GM19467 (cell line): ENCODE measurements around the gene LRRTM1.

Experiments used
- ATAC-seq: cut with Tn5 transposase; IDR thresholded peaks from one replicate; pipeline ENCODE4 v1.9.1; 2021; ENCODE audit warnings: mild to moderate bottlenecking, moderate library complexity; ENCODE audit not compliant: unreplicated experiment

Gene LRRTM1

DNA sequence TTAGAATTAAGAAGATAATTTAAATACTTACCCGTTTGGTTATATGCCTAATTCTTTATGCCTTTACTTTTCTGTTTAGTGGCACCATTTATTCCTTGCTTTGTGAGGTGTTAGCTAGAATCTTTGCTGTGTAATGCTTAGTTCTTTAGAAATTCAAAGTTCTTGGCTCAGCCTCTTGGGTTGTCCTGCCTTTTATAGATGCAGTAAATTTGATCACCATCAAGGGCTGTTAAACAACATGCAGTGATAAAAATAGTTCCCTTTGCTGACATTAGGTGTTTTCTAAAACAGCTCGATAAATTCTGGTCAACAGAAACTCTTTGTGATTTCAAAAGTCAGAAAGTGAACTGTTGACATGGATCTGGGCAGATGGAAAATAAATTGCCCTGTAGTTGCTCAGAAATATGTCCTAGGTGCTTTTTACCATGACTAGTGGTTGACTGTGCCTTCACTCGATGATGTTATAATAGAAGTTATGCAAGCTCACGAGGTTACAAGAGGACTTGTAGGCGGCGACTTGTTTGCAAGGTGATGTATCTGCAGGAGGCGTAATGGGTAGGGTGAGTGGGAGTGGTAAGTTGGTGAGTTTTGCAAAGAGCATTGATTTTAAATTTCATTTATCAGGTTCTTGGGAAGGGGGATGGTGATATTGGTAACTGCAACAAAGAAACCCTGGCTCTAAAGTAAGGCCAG is 52.1 kb downstream of the LRRTM1 start:
- ATAC-seq, result no peak
